ENCODE results near the gene CLCN2.
A peak's percentile ranks its signal among the peaks of the same experiment; 100 is the strongest.

Gene CLCN2

DNA sequence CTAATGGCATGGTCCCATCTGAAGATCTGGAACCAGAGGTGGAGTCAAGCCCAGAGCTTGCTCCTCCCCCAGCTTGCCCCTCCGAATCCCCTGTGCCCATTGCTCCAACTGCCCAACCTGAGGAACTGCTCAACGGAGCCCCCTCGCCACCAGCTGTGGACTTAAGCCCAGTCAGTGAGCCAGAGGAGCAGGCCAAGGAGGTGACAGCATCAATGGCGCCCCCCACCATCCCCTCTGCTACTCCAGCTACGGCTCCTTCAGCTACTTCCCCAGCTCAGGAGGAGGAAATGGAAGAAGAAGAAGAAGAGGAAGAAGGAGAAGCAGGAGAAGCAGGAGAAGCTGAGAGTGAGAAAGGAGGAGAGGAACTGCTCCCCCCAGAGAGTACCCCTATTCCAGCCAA lies 39.7 kb downstream of the CLCN2 start:
- no peak for DNase-seq

GRCh38 chr3:184320104-184320445 lies 41.3 kb downstream of the CLCN2 start:
- peak; percentile 87 for DNase-seq

DNA sequence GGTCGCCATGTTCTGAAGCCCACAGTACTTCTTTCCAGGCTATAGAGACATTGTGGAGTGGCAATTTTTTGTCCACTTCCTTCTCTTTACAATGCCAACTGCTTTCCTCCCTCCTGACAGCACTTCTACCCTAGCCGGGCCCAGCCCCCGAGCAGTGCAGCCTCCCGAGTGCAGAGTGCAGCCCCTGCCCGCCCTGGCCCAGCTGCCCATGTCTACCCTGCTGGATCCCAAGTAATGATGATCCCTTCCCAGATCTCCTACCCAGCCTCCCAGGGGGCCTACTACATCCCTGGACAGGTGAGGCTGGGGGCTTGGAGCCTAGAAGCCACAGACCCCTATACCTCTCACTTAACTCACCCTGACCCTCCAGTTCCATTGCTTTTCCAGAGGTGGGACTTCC lies 44.2 kb downstream of the CLCN2 start:
- DNase-seq, result no peak

- no peak for DNase-seq
Observed at GRCh38 chr3:184316792-184317191, 44.6 kb downstream of the CLCN2 start.

- DNase-seq, result no peak
Observed at GRCh38 chr3:184315871-184316661, 45.3 kb downstream of the CLCN2 start.

- no peak for DNase-seq
Observed at GRCh38 chr3:184315543-184315867, 45.9 kb downstream of the CLCN2 start.

DNA sequence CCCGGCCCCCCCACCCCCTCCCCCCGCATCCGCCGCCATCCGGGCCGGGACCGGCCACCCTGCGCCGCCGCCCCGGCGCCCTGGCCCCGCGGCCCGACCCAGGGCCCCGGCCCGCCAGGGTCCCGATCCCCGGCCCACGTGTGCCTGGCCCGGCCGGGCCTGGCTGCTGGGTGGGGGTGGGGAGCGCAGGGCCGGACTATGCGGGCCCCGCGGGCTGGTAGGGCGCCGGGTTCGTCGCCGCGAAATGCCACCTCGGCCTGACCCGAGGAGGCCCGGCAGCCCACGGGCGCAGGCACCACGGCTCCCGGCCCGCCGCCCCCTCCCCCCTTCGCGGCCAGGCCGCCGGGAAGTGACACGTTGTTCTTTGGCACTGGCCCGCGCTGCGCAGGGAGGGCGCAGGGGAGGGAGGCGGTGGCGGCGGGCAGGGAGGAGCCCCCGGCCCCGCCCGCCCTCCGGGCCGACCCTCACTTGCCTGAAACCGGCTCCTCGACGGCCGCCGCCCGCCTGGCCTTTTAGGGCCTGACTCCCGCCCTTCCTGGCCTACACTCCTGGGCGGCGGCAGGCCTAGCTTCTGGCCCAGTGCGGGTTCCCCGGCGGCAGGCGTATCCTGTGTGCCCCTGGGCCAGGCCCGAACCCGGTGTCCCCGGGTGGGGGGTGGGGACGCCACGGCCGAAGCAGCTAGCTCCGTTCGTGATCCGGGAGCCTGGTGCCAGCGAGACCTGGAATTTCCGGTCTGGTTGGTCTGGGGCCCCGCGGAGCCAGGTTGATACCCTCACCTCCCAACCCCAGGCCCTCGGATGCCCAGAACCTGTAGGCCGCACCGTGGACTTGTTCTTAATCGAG lies 46.5 kb downstream of the CLCN2 start:
- DNase-seq, result no peak

GRCh38 chr3:184314363-184314699 lies 47.1 kb downstream of the CLCN2 start, which contains the start of gene EIF4G1:
Gene EIF4G1, plus strand, starts transcription at chr3:184314606. Its CDS starts 1,191 bp downstream, at chr3:184315797.
- peak; percentile 92 for DNase-seq

GRCh38 chr3:184311633-184312032 lies 49.8 kb downstream of the CLCN2 start:
- no peak for DNase-seq

DNA sequence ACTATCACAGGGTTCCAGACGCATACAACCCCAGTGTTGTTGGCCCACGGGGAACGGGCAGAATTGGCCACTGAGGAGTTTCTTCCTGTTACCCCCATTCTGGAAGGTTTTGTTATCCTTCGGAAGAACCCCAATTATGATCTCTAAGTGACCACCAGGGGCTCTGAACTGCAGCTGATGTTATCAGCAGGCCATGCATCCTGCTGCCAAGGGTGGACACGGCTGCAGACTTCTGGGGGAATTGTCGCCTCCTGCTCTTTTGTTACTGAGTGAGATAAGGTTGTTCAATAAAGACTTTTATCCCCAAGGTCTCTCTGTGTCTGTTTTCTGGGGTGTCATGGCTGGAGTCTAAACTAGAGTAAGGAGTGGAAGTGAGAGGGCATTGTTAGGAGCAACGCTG lies 52.7 kb downstream of the CLCN2 start:
- DNase-seq, result no peak

- DNase-seq, result no peak
Observed at GRCh38 chr3:184307915-184308314, 53.5 kb downstream of the CLCN2 start.

DNA sequence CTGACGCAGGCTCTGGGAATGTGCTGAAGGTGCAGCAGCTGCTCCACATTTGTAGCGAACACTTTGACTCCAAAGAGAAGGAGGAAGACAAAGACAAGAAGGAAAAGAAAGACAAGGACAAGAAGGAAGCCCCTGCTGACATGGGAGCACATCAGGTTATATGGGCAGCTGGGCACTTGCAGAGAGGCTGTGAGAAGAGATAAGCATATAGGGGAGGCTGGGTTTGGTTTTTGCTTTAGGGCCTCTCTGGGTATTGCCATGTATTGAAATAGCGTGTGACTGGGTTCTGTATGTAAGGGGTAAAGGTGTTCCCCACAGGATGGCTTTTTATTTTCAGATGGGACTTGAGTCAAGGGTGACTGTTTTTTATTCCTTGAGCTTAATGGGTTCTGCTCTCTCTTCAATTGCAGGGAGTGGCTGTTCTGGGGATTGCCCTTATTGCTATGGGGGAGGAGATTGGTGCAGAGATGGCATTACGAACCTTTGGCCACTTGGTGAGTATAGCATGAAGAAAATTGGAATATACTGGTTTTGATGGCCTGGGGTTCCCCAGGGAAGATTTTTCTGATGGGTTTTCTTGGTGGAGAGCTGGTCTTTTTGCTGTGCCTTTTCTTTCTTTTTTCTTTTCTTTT lies 54.9 kb downstream of the CLCN2 start:
- DNase-seq, result no peak

DNA sequence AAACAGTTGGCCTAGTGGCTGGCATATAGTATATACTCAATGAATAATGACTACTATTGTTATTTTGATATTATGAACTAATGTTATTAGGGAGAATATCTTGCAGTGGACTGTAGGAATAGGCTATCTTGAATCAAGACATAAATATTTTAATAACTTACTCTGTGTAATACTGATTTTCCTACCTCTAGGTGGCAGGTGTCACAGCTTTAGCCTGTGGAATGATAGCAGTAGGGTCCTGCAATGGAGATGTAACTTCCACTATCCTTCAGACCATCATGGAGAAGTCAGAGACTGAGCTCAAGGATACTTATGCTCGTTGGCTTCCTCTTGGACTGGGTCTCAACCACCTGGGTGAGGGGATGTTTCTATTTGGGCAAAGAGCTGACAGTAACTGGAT lies 55.8 kb downstream of the CLCN2 start:
- no peak for DNase-seq

- DNase-seq, result no peak
Observed at GRCh38 chr3:184300378-184300720, 61.1 kb downstream of the CLCN2 start.

- no peak for DNase-seq
Observed at GRCh38 chr3:184299488-184300377, 61.7 kb downstream of the CLCN2 start.

DNA sequence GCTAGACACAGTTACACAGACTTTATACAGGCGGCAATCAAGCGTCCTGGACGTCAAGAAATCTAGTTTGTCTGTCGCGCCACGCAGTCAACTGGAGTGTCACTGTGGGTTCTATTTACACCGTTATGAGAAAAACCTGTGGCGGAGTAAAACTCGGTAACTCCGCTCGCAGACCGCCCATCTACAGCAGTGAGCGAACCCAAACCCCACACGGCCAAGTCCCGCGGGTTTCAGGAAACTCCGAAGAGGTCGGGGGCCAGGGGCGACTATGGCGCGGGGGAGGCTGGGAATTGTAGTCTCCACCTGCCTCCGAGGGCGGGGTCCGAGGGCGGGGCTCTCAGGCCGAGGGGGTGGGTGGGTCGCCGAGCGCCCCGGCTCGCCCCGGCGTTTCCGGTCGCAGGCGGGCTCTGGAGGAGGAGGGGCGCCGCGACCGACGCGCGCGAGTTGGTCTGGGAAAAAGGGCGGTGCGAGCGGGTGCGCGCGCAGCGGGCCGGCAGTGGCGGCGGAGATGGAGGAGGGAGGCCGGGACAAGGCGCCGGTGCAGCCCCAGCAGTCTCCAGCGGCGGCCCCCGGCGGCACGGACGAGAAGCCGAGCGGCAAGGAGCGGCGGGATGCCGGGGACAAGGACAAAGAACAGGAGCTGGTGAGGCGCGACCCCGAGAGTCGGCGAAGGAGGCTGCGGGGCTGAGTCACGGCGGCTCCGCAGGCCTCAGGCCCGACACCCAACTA lies 62.5 kb downstream of the CLCN2 start, which contains the start of gene PSMD2:
Gene PSMD2, plus strand, starts transcription at position 483 of the 729 bp plus-strand sequence. Its CDS starts 26 bp downstream, at position 509.
- DNase-seq, result peak; percentile 94

DNA sequence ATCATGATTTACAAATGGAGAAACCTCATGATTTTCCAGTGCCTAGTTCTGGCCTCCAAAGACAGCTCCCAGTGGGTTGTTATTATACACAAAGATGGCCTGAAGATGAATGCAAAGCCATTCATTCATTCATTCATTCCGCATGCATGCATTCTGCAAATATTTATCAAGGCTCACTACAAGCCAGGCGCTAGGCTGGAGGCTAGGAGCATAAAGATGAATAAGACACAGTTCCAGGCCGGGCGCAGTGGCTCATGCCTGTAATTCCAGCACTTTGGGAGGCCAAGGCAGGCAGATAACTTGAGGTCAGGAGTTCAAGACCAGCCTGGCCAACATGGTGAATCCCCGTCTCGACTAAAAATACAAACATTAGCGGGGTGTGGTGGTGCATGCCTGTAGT lies 64.8 kb downstream of the CLCN2 start:
- DNase-seq, result no peak
